Gastrocnemius medialis (tissue), 4 donors: ENCODE data around the gene HCAR3.
"Not testable (repeated sequence)": the region's sequence is repeated elsewhere in the genome, so short reads cannot be mapped to it uniquely, and the experiment has no call there.

Experiments
- POLR2A ChIP-seq, 2 donors: fragments of 450-650 bp; IDR thresholded peaks; one replicate each; pipeline ENCODE4 v1.6.1; 2017; ENCODE audit warnings: antibody characterized with exemption in 2 of 2, mild to moderate bottlenecking in 2 of 2, moderate library complexity in 2 of 2
- TF ChIP-seq, protein P1 (sequence below), 5 experiments: fragments of 450-650 bp in 3 of 5; fragments of 200-600 bp in 2 of 5; sonication (generic) in 2 of 5; IDR thresholded peaks in 4 of 5; conservative IDR thresholded peaks in 1 of 5; 1 replicate in 4 of 5; 2 replicates in 1 of 5; pipeline ENCODE4 v1.5.1; 2016 to 2019; ENCODE audit warnings: antibody characterized with exemption in 5 of 5, mild to moderate bottlenecking in 3 of 5, moderate library complexity in 3 of 5

DNA sequence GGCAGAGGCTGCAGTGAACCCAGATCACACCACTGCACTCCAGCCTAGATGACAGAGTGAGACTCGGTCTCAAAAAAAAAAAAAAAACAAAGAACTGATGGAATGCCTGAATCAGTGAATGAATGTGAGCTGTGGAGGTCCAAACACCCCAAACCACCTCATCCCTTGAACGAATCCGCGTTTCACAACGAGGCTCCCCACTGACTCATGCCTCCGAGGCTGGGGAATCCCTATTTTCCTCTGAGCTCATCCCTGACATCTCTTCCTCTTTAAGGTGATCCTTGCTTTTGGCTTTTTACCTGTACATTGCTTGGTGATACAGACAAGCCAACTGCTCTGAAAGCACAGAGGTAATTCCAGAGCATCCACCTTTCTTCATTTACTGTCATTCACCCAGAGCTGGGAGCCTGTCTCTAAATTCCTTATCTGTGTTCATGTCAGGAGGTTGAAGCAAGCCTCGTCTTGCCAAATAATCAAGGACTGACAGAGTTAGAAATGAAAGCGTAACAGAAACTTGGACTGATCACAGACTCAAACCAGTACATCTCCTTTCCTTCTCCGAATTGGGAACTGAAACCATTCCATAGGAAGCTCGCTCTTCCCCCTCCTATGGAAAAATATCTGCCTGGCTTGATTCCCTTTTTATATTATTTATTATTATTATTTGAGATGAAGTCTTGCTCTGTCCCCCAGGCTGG lies 3.0 kb downstream of the HCAR3 start:
- TF ChIP-seq, protein P1, sequence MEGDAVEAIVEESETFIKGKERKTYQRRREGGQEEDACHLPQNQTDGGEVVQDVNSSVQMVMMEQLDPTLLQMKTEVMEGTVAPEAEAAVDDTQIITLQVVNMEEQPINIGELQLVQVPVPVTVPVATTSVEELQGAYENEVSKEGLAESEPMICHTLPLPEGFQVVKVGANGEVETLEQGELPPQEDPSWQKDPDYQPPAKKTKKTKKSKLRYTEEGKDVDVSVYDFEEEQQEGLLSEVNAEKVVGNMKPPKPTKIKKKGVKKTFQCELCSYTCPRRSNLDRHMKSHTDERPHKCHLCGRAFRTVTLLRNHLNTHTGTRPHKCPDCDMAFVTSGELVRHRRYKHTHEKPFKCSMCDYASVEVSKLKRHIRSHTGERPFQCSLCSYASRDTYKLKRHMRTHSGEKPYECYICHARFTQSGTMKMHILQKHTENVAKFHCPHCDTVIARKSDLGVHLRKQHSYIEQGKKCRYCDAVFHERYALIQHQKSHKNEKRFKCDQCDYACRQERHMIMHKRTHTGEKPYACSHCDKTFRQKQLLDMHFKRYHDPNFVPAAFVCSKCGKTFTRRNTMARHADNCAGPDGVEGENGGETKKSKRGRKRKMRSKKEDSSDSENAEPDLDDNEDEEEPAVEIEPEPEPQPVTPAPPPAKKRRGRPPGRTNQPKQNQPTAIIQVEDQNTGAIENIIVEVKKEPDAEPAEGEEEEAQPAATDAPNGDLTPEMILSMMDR (IDR thresholded peaks at IDR 0.05 in 4 of 5, conservative IDR thresholded peaks at IDR 0.05 in 1 of 5), result not testable (repeated sequence)
- not testable (repeated sequence) for TF ChIP-seq POLR2A (IDR thresholded peaks at IDR 0.05)
